ENCODE results near the gene ARHGEF5.

Gene ARHGEF5

GRCh38 chr7:144379776-144380384 lies 24.7 kb downstream of the ARHGEF5 start:
- Histone ChIP-seq H3K27ac (ENCODE audit: low read depth, low read length) (no peak overlapping the region), H3K36me3 (ENCODE audit: low read length) (no peaks in the 10 kb centered on the region), H3K9me3 (ENCODE audit: insufficient read depth, low read length) (no peaks in the 10 kb centered on the region), H3F3A (ENCODE audit: insufficient read depth) (no peaks in the 10 kb centered on the region), H3K27me3 (ENCODE audit: low read length) (no peaks in the 10 kb centered on the region), H2AFZ (ENCODE audit: low read depth, low read length, severe bottlenecking) (no peak overlapping the region), H3K9me2 (replicated peaks; ENCODE audit: insufficient read depth, low read length) (no peaks in the 10 kb centered on the region), H3K9ac (ENCODE audit: low read length) (no peak overlapping the region), H3K4me3 (ENCODE audit: insufficient read depth, low read length, poor library complexity, severe bottlenecking) (no peak overlapping the region), H4K20me1 (ENCODE audit: low read depth, low read length) (no peaks in the 10 kb centered on the region), H3K4me2 (ENCODE audit: low read depth, low read length, poor library complexity, severe bottlenecking) (no peak overlapping the region), H3K79me2 (ENCODE audit: insufficient read depth, low read length) (no peaks in the 10 kb centered on the region)
- TF ChIP-seq CTCF (IDR thresholded peaks at IDR 0.05; ENCODE audit: insufficient read depth, low read length, poor library complexity, severe bottlenecking) (no peak), EZH2phosphoT487 (conservative IDR thresholded peaks at IDR 0.05; ENCODE audit: low read length) (no peak)

GRCh38 chr7:144384071-144384470 lies 28.9 kb downstream of the ARHGEF5 start:
- H2AFZ ChIP-seq (ENCODE audit: low read depth, low read length, severe bottlenecking), result no peak overlapping the region
- no peak overlapping the region for H3K9ac ChIP-seq (ENCODE audit: low read length)
- no peaks in the 10 kb centered on the region for H3K36me3 ChIP-seq (ENCODE audit: low read length)
- no peak overlapping the region for H3K4me3 ChIP-seq (ENCODE audit: insufficient read depth, low read length, poor library complexity, severe bottlenecking)
- no peaks in the 10 kb centered on the region for H3K79me2 ChIP-seq (ENCODE audit: insufficient read depth, low read length)
- no peak overlapping the region for H3K27ac ChIP-seq (ENCODE audit: low read depth, low read length)
- no peak for TF ChIP-seq CTCF (IDR thresholded peaks at IDR 0.05; ENCODE audit: insufficient read depth, low read length, poor library complexity, severe bottlenecking)
- TF ChIP-seq EZH2phosphoT487 (conservative IDR thresholded peaks at IDR 0.05; ENCODE audit: low read length), result no peak
- H3K27me3 ChIP-seq (ENCODE audit: low read length), result no peaks in the 10 kb centered on the region
- no peaks in the 10 kb centered on the region for H4K20me1 ChIP-seq (ENCODE audit: low read depth, low read length)
- H3K9me3 ChIP-seq (ENCODE audit: insufficient read depth, low read length), result no peaks in the 10 kb centered on the region
- H3K4me2 ChIP-seq (ENCODE audit: low read depth, low read length, poor library complexity, severe bottlenecking), result no peak overlapping the region
- no peaks in the 10 kb centered on the region for H3K9me2 ChIP-seq (replicated peaks; ENCODE audit: insufficient read depth, low read length)
- H3F3A ChIP-seq (ENCODE audit: insufficient read depth), result no peaks in the 10 kb centered on the region

GRCh38 chr7:144384555-144385245 lies 29.5 kb downstream of the ARHGEF5 start:
- no peak for TF ChIP-seq CTCF (IDR thresholded peaks at IDR 0.05; ENCODE audit: insufficient read depth, low read length, poor library complexity, severe bottlenecking)
- TF ChIP-seq EZH2phosphoT487 (conservative IDR thresholded peaks at IDR 0.05; ENCODE audit: low read length), result no peak
- no peak overlapping the region for H3K4me2 ChIP-seq (ENCODE audit: low read depth, low read length, poor library complexity, severe bottlenecking)
- no peak overlapping the region for H3K9ac ChIP-seq (ENCODE audit: low read length)
- no peaks in the 10 kb centered on the region for H3K27me3 ChIP-seq (ENCODE audit: low read length)
- no peaks in the 10 kb centered on the region for H3F3A ChIP-seq (ENCODE audit: insufficient read depth)
- H3K79me2 ChIP-seq (ENCODE audit: insufficient read depth, low read length), result no peaks in the 10 kb centered on the region
- no peaks in the 10 kb centered on the region for H4K20me1 ChIP-seq (ENCODE audit: low read depth, low read length)
- no peak overlapping the region for H3K27ac ChIP-seq (ENCODE audit: low read depth, low read length)
- no peaks in the 10 kb centered on the region for H3K9me2 ChIP-seq (replicated peaks; ENCODE audit: insufficient read depth, low read length)
- H3K9me3 ChIP-seq (ENCODE audit: insufficient read depth, low read length), result no peaks in the 10 kb centered on the region
- no peak overlapping the region for H2AFZ ChIP-seq (ENCODE audit: low read depth, low read length, severe bottlenecking)
- H3K36me3 ChIP-seq (ENCODE audit: low read length), result no peaks in the 10 kb centered on the region
- H3K4me3 ChIP-seq (ENCODE audit: insufficient read depth, low read length, poor library complexity, severe bottlenecking), result no peak overlapping the region

Measured in SU-DHL-6 (cell line).